PC-3 (cell line): ENCODE data around the gene TUBA1A. TPM values are rescaled to one million over a fixed set of nuclear protein-coding genes. Genes with fewer than 3 reads are reported as not detected.

Experiments used
- ATAC-seq: fragments of 200-7000 bp; cut with Tn5 transposase; 2 replicates; pipeline ENCODE4 v1.9.1; 2020; ENCODE audit warnings: mild to moderate bottlenecking, moderate library complexity
- BruUV-seq: library from RNA; stranded (reverse); fragments of 400-500 nt; replicated peaks from 2 replicates; lab custom pipeline; 2021; lab: Mats Ljungman, UMichigan
- CTCF ChIA-PET: fragments of 300-600 bp; sonication (Branson Sonifier 250); formaldehyde crosslinking; loops from one replicate; lab custom pipeline; 2022; ENCODE audit warnings: antibody characterized with exemption; lab: Charles Lee
- POLR2A ChIA-PET: fragments of 300-600 bp; sonication (Branson Sonifier 250); formaldehyde crosslinking; loops from one replicate; lab custom pipeline; 2022; ENCODE audit warnings: antibody characterized with exemption; ENCODE audit not compliant: unreplicated experiment; lab: Charles Lee
- DNase-seq: peaks from one replicate; pipeline ENCODE4 v3.0.0-alpha.2; 2015
- H2AFZ ChIP-seq: fragments of 300-600 bp; sonication (generic); 2 replicates; pipeline ENCODE4 v1.6.0; 2016; ENCODE audit warnings: antibody characterized with exemption, low read length
- H3F3A ChIP-seq: fragments of 300-600 bp; sonication (generic); one replicate; pipeline ENCODE4 v1.6.0; 2017; ENCODE audit warnings: antibody characterized with exemption, low read length, control low read depth, mild to moderate bottlenecking; ENCODE audit not compliant: unreplicated experiment
- H3K27ac ChIP-seq: fragments of 300-600 bp; sonication (generic); 2 replicates; pipeline ENCODE4 v1.5.1; 2016; ENCODE audit warnings: mild to moderate bottlenecking, low read length
- H3K27me3 ChIP-seq: fragments of 300-600 bp; sonication (generic); 2 replicates; pipeline ENCODE4 v1.6.1; 2016; ENCODE audit warnings: low read length, mixed read lengths
- H3K36me3 ChIP-seq: fragments of 300-600 bp; sonication (generic); 2 replicates; pipeline ENCODE4 v1.6.1; 2016; ENCODE audit warnings: low read depth, mixed run types, low read length, mixed read lengths
- H3K4me1 ChIP-seq: fragments of 300-600 bp; sonication (generic); 2 replicates; pipeline ENCODE4 v1.5.1; 2016; ENCODE audit warnings: low read length; ENCODE audit not compliant: insufficient read depth
- H3K4me2 ChIP-seq: fragments of 300-600 bp; sonication (generic); 2 replicates; pipeline ENCODE4 v1.6.0; 2016; ENCODE audit warnings: low read length
- H3K4me3 ChIP-seq: fragments of 300-600 bp; sonication (generic); 2 replicates; pipeline ENCODE4 v1.5.1; 2016; ENCODE audit warnings: mild to moderate bottlenecking, low read length, mixed read lengths
- H3K79me2 ChIP-seq: fragments of 300-600 bp; sonication (generic); 2 replicates; pipeline ENCODE4 v1.6.1; 2017; ENCODE audit warnings: low read length, mixed read lengths
- H3K9ac ChIP-seq: fragments of 300-600 bp; sonication (generic); 2 replicates; pipeline ENCODE4 v1.6.0; 2016; ENCODE audit warnings: mild to moderate bottlenecking, low read length
- H3K9me2 ChIP-seq: fragments of 300-600 bp; sonication (generic); replicated peaks from 2 replicates; pipeline ENCODE4 v1.6.1; 2016; ENCODE audit warnings: mixed run types, low read length, mixed read lengths
- H3K9me3 ChIP-seq: fragments of 300-600 bp; sonication (generic); 2 replicates; pipeline ENCODE4 v1.6.1; 2016; ENCODE audit warnings: low read length, mixed read lengths
- H4K20me1 ChIP-seq: fragments of 300-600 bp; sonication (generic); 2 replicates; pipeline ENCODE4 v1.6.1; 2016; ENCODE audit warnings: low read length, mixed read lengths
- EZH2 ChIP-seq: fragments of 300-600 bp; sonication (generic); IDR thresholded peaks from one replicate; pipeline ENCODE4 v1.6.1; 2017; ENCODE audit warnings: antibody characterized with exemption, mild to moderate bottlenecking, low read length; ENCODE audit not compliant: unreplicated experiment
- EZH2phosphoT487 ChIP-seq: fragments of 300-600 bp; sonication (generic); IDR thresholded peaks from 2 replicates; pipeline ENCODE4 v1.6.1; 2018; ENCODE audit warnings: mild to moderate bottlenecking, antibody characterized with exemption, low read length, borderline replicate concordance
- intact Hi-C: fragments of 100-400 bp; cut with micrococcal nuclease; formaldehyde crosslinking; loops from 2 replicates; pipeline ENCODE4 v1.9.0; 2023
- total RNA-seq: library from RNA; depleted of rRNA; stranded (reverse); fragments of >200 nt; gene quantifications from 2 replicates; pipeline ENCODE4 v1.2.3, GENCODE V29; 2014
- TF ChIP-seq, protein P1 (sequence below): fragments of 300-600 bp; sonication (generic); conservative IDR thresholded peaks from 2 replicates; pipeline ENCODE4 v1.5.1; 2017; ENCODE audit warnings: antibody characterized with exemption, low read depth, mild to moderate bottlenecking, low read length

Gene TUBA1A
- total RNA-seq, 1 experiment from 2014 or later: 46.9 TPM

DNA sequence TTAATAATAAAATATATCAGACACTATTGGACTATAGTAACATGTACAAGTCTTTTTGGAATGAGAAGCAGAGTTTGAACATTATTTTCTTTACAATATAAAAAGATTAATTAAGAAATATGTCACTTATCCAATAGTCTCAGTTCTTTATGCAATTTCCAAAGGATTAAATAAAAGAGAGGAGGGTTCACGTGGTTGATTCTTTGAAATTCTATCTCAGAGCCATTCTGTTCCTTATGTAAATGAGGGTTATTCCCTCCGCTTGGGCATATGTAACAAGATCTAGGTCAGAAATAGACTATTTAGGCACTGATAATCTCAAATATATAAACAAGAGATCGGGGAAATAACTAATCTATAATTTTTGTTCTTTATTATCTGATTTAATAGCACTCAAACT lies 2.1 kb upstream of the TUBA1A start:
- H3K79me2 ChIP-seq: no peaks in the 10 kb centered on the region
- H3K27ac ChIP-seq: no peak overlapping the region
- H3K4me3 ChIP-seq: no peak overlapping the region
- BruUV-seq: no TSS peak
- H3K27me3 ChIP-seq: no peaks in the 10 kb centered on the region; the same call in 1 of the 2 replicates
- H3K4me2 ChIP-seq: no peak overlapping the region
- no peaks in the 10 kb centered on the region for H3K9me2 ChIP-seq
- ATAC-seq: no peak
- H3K9ac ChIP-seq: no peak overlapping the region
- H2AFZ ChIP-seq: no peak overlapping the region
- H3K9me3 ChIP-seq: no peaks in the 10 kb centered on the region
- ChIA-PET CTCF (no interaction called here), POLR2A (no interaction called here)
- H3F3A ChIP-seq: no peaks in the 10 kb centered on the region
- H4K20me1 ChIP-seq: no peaks in the 10 kb centered on the region
- H3K4me1 ChIP-seq: peaks cover 5% of the 10 kb centered on the region; the same call in 1 of the 2 replicates
- TF ChIP-seq, protein P1, sequence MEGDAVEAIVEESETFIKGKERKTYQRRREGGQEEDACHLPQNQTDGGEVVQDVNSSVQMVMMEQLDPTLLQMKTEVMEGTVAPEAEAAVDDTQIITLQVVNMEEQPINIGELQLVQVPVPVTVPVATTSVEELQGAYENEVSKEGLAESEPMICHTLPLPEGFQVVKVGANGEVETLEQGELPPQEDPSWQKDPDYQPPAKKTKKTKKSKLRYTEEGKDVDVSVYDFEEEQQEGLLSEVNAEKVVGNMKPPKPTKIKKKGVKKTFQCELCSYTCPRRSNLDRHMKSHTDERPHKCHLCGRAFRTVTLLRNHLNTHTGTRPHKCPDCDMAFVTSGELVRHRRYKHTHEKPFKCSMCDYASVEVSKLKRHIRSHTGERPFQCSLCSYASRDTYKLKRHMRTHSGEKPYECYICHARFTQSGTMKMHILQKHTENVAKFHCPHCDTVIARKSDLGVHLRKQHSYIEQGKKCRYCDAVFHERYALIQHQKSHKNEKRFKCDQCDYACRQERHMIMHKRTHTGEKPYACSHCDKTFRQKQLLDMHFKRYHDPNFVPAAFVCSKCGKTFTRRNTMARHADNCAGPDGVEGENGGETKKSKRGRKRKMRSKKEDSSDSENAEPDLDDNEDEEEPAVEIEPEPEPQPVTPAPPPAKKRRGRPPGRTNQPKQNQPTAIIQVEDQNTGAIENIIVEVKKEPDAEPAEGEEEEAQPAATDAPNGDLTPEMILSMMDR: no peak
- no peak for TF ChIP-seq EZH2phosphoT487
- intact Hi-C loops: no loop called here
- H3K36me3 ChIP-seq: no peaks in the 10 kb centered on the region
- no peak for DNase-seq

DNA sequence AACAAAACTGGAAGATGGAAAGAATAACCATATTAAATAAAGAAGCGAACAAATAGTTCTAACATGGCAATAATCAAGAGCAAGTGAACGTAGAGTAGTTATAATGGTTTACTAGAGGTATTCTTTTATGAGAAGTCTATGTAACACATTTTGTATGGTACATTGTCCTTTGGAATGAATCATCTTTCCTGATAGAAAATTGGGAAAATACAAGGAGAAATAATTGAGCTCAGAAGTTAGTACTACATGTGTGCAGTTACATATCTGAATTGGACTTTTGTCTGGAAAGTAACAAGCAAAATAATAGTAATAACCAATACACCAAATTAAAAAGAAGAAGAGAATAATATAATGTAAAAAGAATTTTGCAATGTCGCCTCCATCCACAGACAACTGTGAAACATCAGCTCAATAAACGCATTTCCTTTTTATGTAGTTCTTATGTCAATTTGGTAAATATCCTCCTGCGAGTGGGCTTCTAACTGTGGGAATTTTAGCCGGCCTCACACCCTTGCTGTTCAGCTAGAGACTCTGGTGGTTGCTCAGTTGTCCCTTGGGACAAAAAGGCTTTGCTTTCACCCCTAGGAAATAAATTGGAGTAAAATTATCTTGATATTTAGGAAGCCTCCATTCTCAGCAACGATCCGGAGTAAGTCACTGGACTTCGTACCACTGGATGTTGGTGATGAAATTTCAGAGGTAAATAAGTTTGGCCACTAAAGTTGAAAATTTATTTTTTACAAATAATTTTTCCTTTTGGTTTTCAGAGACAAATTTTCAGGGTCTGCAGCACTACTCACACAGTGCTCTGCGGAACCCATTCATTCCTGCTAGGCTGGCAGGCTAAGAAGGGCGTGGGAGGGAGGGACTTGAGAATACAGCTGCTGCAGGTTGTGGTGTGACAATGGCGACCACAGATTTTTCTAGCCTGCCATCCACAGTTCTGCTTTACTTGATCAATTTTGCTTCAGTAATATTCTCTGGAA lies 1.1 kb upstream of the TUBA1A start:
- Histone ChIP-seq H3K36me3 (no peaks in the 10 kb centered on the region), H3K9me3 (no peaks in the 10 kb centered on the region), H3K4me1 (peaks cover 5% of the 10 kb centered on the region; the same call in 1 of the 2 replicates), H3F3A (no peaks in the 10 kb centered on the region), H4K20me1 (no peaks in the 10 kb centered on the region), H3K9me2 (no peaks in the 10 kb centered on the region), H3K4me3 (peak overlapping the region; percentile 89), H3K9ac (no peak overlapping the region), H3K27ac (no peak overlapping the region), H3K79me2 (no peaks in the 10 kb centered on the region), H3K4me2 (peak overlapping the region; percentile 97), H2AFZ (peak overlapping the region; percentile 96; the same call in 1 of the 2 replicates), H3K27me3 (no peaks in the 10 kb centered on the region; the same call in 1 of the 2 replicates)
- CTCF ChIA-PET: interaction anchor here (0.6 kb wide), 1 partner anchor 58 kb away, joined by 3 read pairs; no protein-coding TSS in a partner anchor
- TF ChIP-seq EZH2 (no peak), EZH2phosphoT487 (no peak)
- TF ChIP-seq, protein P1: no peak
- intact Hi-C loops: loop anchor here (2.0 kb wide), 1 partner anchor 59 kb away; the partner anchor contains the start of gene TUBA1B
- DNase-seq: no peak
- POLR2A ChIA-PET: interaction anchor here (0.6 kb wide), 1 partner anchor 64 kb away, joined by 3 read pairs; no protein-coding TSS in a partner anchor
- ATAC-seq: no peak
- BruUV-seq: no TSS peak
